Vagina (tissue), 2 donors: ENCODE data around the gene SLC35F5.

Experiments used
- POLR2A ChIP-seq, 2 donors: fragments of 450-650 bp; IDR thresholded peaks; one replicate each; pipeline ENCODE4 v1.6.1; 2017; ENCODE audit warnings: antibody characterized with exemption in 2 of 2, mild to moderate bottlenecking in 2 of 2, moderate library complexity in 2 of 2
- POLR2AphosphoS5 ChIP-seq, 2 donors: sonication (generic); formaldehyde crosslinking; IDR thresholded peaks; one replicate each; pipeline ENCODE4 v1.9.0; 2017; ENCODE audit warnings: antibody characterized with exemption in 2 of 2, mild to moderate bottlenecking in 2 of 2, low read depth in 1 of 2; ENCODE audit not compliant: insufficient read depth in 1 of 2
- TF ChIP-seq, protein P1 (sequence below), 3 experiments: fragments of 450-650 bp in 2 of 3; fragments of 200-600 bp in 1 of 3; sonication (generic) in 1 of 3; IDR thresholded peaks; one replicate each; pipeline ENCODE4 v1.5.1; 2017 to 2019; ENCODE audit warnings: antibody characterized with exemption in 3 of 3, mild to moderate bottlenecking in 2 of 3, moderate library complexity in 2 of 3

DNA sequence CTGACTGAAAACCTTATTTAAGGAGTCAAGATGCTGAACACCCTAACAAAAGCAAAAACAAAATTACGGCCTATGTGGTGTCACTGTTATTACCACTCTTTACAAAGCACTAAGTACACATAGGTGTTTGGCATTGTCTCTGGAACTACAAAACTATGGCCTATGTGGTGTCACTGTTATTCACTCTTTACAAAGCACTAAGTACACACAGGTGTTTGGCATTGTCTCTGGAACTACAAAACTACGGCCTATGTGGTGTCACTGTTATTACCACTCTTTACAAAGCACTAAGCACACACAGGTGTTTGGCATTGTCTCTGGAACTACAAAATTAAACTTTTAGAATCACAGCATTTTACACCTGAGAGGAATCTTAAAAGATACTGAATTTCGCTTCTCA lies 47.4 kb downstream of the SLC35F5 start:
- TF ChIP-seq POLR2A (IDR thresholded peaks at IDR 0.05) (no peak), POLR2AphosphoS5 (IDR thresholded peaks at IDR 0.05; ENCODE audit: insufficient read depth in 1 of 2, low read depth in 1 of 2) (no peak)
- TF ChIP-seq, protein P1, sequence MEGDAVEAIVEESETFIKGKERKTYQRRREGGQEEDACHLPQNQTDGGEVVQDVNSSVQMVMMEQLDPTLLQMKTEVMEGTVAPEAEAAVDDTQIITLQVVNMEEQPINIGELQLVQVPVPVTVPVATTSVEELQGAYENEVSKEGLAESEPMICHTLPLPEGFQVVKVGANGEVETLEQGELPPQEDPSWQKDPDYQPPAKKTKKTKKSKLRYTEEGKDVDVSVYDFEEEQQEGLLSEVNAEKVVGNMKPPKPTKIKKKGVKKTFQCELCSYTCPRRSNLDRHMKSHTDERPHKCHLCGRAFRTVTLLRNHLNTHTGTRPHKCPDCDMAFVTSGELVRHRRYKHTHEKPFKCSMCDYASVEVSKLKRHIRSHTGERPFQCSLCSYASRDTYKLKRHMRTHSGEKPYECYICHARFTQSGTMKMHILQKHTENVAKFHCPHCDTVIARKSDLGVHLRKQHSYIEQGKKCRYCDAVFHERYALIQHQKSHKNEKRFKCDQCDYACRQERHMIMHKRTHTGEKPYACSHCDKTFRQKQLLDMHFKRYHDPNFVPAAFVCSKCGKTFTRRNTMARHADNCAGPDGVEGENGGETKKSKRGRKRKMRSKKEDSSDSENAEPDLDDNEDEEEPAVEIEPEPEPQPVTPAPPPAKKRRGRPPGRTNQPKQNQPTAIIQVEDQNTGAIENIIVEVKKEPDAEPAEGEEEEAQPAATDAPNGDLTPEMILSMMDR (IDR thresholded peaks at IDR 0.05): no peak
